ENCODE results near the gene PTGES3.

Gene PTGES3

DNA sequence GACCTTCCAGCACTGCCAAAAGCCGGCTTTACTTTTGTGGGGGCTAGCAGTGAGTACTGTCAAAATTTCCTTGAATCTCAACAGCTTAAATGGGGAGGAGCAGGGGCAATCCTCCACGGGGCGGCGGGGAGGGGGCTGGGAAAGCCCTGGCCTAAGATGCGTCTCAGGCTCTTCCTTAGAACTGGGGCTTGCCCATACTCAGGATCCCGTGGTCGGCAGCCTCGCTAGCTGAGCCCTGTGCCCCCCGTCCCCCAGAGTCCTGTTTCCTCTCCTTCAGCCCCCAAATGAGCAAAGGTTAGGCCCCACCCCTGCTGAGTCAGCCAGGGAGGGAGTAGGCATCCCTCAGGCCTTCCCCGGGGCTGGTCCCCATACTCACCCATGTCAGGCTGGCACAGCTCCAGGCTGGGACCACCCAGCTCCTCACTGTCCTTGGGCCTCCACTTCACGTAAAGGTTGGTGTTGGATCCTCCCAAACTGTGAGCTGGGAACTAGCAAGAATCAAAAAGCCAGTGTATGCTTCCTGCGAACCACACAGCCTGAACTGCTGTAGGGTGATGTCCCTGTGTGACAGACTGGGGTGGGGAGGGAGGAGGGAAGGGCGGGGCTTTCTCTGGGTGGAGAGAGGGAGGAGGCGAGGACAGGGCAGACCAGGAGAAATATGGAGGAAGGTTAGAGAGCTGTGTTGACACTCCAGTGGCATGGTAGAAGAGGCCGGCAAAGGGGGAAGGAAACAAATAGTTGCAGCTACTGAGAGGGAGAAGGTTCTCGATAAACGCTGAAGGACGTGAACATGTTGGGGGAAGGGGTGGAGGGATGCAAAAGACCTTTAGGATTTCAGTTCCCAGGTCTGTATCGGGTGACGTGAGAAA is 52.0 kb downstream of the PTGES3 start:
- peak overlapping the region; percentile 94 for H3K4me3 ChIP-seq (ENCODE audit: low read length)
- TF ChIP-seq, protein P1, sequence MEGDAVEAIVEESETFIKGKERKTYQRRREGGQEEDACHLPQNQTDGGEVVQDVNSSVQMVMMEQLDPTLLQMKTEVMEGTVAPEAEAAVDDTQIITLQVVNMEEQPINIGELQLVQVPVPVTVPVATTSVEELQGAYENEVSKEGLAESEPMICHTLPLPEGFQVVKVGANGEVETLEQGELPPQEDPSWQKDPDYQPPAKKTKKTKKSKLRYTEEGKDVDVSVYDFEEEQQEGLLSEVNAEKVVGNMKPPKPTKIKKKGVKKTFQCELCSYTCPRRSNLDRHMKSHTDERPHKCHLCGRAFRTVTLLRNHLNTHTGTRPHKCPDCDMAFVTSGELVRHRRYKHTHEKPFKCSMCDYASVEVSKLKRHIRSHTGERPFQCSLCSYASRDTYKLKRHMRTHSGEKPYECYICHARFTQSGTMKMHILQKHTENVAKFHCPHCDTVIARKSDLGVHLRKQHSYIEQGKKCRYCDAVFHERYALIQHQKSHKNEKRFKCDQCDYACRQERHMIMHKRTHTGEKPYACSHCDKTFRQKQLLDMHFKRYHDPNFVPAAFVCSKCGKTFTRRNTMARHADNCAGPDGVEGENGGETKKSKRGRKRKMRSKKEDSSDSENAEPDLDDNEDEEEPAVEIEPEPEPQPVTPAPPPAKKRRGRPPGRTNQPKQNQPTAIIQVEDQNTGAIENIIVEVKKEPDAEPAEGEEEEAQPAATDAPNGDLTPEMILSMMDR (conservative IDR thresholded peaks at IDR 0.05; ENCODE audit: low read length) = no peak
- peak; percentile 82 for DNase-seq (ENCODE audit: low read depth)

DNA sequence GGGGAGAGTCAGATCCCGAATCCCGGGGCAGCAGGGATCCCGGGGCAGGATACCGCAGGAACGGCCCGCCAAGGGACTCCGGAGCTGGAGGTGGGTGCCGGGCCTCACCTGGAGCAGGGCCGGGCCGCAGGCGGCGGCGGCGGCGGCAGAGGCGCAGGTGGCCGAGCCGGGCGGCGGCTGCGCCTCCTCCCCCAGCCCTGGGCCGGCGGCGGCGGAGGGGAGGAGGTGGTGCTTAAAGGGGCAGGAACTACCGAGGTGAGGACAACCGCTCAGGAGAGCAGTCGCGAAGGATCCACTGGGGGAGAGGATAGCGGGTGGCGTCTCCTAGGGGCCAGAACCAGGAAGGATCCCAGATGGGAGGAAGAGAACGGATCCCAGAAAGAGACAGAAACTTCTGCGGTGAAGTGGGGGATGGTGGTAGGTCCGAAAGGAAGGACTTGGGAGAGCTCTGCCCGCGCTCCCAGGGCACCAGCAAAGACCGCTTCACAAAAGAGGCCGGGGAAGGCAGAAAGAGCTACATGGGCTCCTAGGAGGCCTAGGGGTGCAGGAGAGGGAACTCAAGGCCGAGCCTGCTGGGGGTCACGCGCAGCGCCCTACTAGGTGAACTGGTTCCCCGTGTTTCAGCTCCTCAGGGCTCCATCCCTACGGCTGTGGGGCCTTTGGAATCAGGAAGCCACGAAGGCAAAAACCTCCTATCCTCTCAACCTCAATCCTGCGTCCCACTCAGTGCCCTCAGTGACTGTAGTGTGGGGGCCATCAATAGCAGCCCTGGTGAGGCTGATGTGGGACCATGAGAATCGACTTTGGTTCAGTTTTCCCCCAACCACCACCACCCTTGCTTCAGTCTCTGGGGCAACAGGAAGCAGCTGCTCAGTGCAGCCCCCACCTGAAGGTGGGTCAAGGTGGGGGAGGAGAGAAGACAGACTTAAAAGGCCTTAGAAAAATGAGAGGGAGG is 53.0 kb downstream of the PTGES3 start:
- peak overlapping the region; percentile 94 for H3K4me3 ChIP-seq (ENCODE audit: low read length)
- peak; percentile 78 for DNase-seq (ENCODE audit: low read depth)
- TF ChIP-seq, protein P1 (conservative IDR thresholded peaks at IDR 0.05; ENCODE audit: low read length) = peak; percentile 65

DNA sequence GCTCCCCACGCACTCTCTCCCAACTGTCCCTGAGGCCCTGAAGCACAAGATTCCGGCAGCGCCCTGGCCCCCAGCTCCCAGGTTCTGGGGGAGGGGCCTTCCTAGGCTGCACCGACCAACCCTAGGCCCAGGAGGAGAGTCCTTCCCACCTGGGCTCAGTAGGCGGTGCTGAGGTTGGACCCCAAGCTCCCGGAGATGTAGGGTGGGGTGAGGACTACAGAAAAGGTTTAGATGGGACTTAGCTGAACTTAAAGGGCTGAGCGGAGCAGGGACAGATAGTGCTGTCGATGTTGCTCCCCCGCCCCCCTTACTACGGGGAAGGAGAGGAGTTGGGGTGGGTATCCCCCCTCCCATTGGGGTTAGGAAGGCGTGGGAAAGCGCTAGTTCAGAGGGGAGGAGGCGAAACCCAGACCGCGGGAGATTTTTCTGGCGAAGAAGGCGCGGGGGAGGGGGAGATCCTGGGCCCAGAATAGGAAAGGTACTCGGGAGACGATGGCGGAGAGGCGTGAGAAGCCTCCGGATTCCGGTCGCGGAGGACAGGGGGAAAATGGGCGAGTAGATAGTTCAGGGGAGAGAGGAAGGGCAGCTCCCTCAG is 53.7 kb downstream of the PTGES3 start:
- TF ChIP-seq, protein P1 (conservative IDR thresholded peaks at IDR 0.05; ENCODE audit: low read length) = no peak
- DNase-seq (ENCODE audit: low read depth) = no peak
- peak overlapping the region; percentile 94 for H3K4me3 ChIP-seq (ENCODE audit: low read length)

DNA sequence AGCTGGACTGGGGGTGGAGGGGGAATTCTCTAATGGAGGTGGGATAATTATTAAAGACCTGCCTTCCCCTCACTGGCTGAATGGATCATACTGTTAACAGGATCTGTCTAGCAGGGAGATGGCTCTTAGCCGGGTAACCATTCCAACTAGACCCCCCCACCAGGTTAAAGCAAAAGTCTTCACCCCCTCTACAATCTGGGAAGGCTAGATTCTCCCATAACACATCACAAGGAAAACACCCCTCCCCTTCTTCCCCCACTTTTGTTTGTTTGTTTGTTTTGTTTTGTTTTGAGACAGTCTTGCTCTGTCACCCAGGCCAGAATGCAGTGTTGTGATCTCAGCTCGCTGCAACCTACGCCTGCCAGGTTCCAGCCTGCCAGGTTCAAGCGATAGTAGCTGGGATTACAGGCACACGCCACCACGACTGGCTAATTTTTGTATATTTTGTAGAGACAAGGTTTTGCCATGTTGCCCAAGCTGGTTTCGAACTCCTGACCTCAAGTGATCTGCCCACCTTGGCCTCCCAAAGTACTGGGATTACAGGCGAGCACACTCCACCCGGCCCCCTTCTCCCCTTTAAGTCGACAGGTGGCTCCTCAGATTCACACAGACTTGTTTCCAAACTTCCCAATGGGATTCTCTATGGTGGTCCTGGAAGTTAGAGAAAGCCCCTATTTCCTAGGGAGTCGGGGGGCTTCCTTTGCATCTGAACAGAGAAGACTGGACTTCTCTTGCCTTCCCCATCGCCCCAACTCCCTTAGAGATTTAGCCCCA is 54.4 kb downstream of the PTGES3 start:
- DNase-seq (ENCODE audit: low read depth) = no peak
- H3K4me3 ChIP-seq (ENCODE audit: low read length) = peak overlapping the region; percentile 94
- TF ChIP-seq, protein P1 (conservative IDR thresholded peaks at IDR 0.05; ENCODE audit: low read length) = no peak

DNA sequence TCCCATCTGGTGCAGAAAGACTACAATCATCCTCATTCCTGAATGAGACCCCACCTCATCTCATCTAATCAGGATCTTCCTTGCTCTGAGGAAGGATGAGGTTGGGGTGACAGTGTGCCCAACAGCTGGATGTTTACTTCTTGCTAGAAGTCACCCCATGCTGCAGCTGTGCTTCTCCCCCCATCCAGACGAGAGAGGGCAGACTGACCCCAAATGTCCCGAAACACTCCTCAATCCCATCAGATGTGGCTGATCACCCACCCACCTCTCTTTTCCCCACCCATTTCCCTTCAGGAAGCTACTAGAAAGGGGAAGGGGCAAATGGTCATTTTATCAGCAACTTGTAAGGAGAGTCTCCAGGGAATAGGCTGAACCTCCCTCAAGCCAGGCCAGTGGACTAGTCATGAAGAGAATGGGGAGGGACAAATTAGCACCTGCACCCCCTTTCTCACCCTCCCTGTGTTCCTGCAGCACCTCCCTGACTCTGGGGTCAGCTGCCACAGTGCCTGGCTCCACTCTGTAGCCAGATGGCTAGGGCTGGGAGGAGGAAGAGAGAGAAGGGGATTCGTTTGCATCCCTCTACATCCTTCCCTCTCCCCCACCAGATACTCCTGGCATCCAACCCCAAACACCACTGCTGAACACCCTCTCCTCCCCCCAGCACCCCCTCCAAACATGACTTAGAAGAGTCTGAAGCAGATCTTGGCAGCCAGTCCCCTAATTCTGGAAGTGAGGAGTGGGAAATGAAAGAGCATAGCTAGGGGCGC is 55.2 kb downstream of the PTGES3 start:
- H3K4me3 ChIP-seq (ENCODE audit: low read length) = peak overlapping the region; percentile 94
- TF ChIP-seq, protein P1 (conservative IDR thresholded peaks at IDR 0.05; ENCODE audit: low read length) = no peak
- DNase-seq (ENCODE audit: low read depth) = no peak

Measured in AG10803 (cell line).